ENCODE measurements around the gene NOM1.

Gene NOM1

GRCh38 chr7:157016352-157017041 lies 67.0 kb downstream of the NOM1 start:
- no peak overlapping the region for H3K27ac ChIP-seq (ENCODE audit: insufficient read depth, low read depth, low read length, poor library complexity, severe bottlenecking)
- H3K4me1 ChIP-seq (ENCODE audit: control insufficient read depth, insufficient read depth, low read length), result peaks cover 11% of the 10 kb centered on the region
- H3K9me3 ChIP-seq (ENCODE audit: control insufficient read depth, low read length), result no peaks in the 10 kb centered on the region
- no peak overlapping the region for H3K4me3 ChIP-seq (ENCODE audit: insufficient read depth, low read depth, low read length)
- peaks cover 100% of the 10 kb centered on the region for H3K27me3 ChIP-seq (ENCODE audit: control insufficient read depth, insufficient read depth, low read length, poor library complexity, severe bottlenecking)
- WGBS, 2 experiments, result 4 to 5% methylated on average over 16 of the region's 16 CpGs
- H3K36me3 ChIP-seq (ENCODE audit: control insufficient read depth, insufficient read depth, low read length), result no peaks in the 10 kb centered on the region

GRCh38 chr7:157017149-157017548 lies 67.6 kb downstream of the NOM1 start:
- H3K27me3 ChIP-seq (ENCODE audit: control insufficient read depth, insufficient read depth, low read length, poor library complexity, severe bottlenecking), result peaks cover 100% of the 10 kb centered on the region
- WGBS, 2 experiments, result 7 to 8% methylated on average over 10 to 11 of the region's 11 CpGs
- H3K4me1 ChIP-seq (ENCODE audit: control insufficient read depth, insufficient read depth, low read length), result peaks cover 18% of the 10 kb centered on the region
- no peaks in the 10 kb centered on the region for H3K9me3 ChIP-seq (ENCODE audit: control insufficient read depth, low read length)
- no peak overlapping the region for H3K4me3 ChIP-seq (ENCODE audit: insufficient read depth, low read depth, low read length)
- no peaks in the 10 kb centered on the region for H3K36me3 ChIP-seq (ENCODE audit: control insufficient read depth, insufficient read depth, low read length)
- H3K27ac ChIP-seq (ENCODE audit: insufficient read depth, low read depth, low read length, poor library complexity, severe bottlenecking), result no peak overlapping the region

GRCh38 chr7:157017603-157018327 lies 68.3 kb downstream of the NOM1 start:
- no peak overlapping the region for H3K4me3 ChIP-seq (ENCODE audit: insufficient read depth, low read depth, low read length)
- H3K9me3 ChIP-seq (ENCODE audit: control insufficient read depth, low read length), result no peaks in the 10 kb centered on the region
- no peak overlapping the region for H3K27ac ChIP-seq (ENCODE audit: insufficient read depth, low read depth, low read length, poor library complexity, severe bottlenecking)
- H3K36me3 ChIP-seq (ENCODE audit: control insufficient read depth, insufficient read depth, low read length), result no peaks in the 10 kb centered on the region
- H3K27me3 ChIP-seq (ENCODE audit: control insufficient read depth, insufficient read depth, low read length, poor library complexity, severe bottlenecking), result peaks cover 100% of the 10 kb centered on the region
- peaks cover 21% of the 10 kb centered on the region for H3K4me1 ChIP-seq (ENCODE audit: control insufficient read depth, insufficient read depth, low read length)
- WGBS, 2 experiments, result 3% methylated on average over 48 of the region's 48 CpGs

- Histone ChIP-seq H3K4me3 (ENCODE audit: insufficient read depth, low read depth, low read length) (no peak overlapping the region), H3K9me3 (ENCODE audit: control insufficient read depth, low read length) (no peaks in the 10 kb centered on the region), H3K27ac (ENCODE audit: insufficient read depth, low read depth, low read length, poor library complexity, severe bottlenecking) (no peak overlapping the region), H3K36me3 (ENCODE audit: control insufficient read depth, insufficient read depth, low read length) (no peaks in the 10 kb centered on the region), H3K4me1 (ENCODE audit: control insufficient read depth, insufficient read depth, low read length) (peaks cover 21% of the 10 kb centered on the region), H3K27me3 (ENCODE audit: control insufficient read depth, insufficient read depth, low read length, poor library complexity, severe bottlenecking) (peaks cover 100% of the 10 kb centered on the region)
- WGBS, 2 experiments, result 4% methylated on average over 49 of the region's 49 CpGs
These were observed 69.0 kb downstream of the NOM1 start for GRCh38 chr7:157018328-157018996.

GRCh38 chr7:157018997-157019608 lies 69.6 kb downstream of the NOM1 start:
- Histone ChIP-seq H3K36me3 (ENCODE audit: control insufficient read depth, insufficient read depth, low read length) (no peaks in the 10 kb centered on the region), H3K4me1 (ENCODE audit: control insufficient read depth, insufficient read depth, low read length) (peaks cover 21% of the 10 kb centered on the region), H3K4me3 (ENCODE audit: insufficient read depth, low read depth, low read length) (no peak overlapping the region), H3K27ac (ENCODE audit: insufficient read depth, low read depth, low read length, poor library complexity, severe bottlenecking) (no peak overlapping the region), H3K9me3 (ENCODE audit: control insufficient read depth, low read length) (no peaks in the 10 kb centered on the region), H3K27me3 (ENCODE audit: control insufficient read depth, insufficient read depth, low read length, poor library complexity, severe bottlenecking) (peaks cover 100% of the 10 kb centered on the region)
- WGBS, 2 experiments, result 3% methylated on average over 50 of the region's 50 CpGs

- Histone ChIP-seq H3K36me3 (ENCODE audit: control insufficient read depth, insufficient read depth, low read length) (no peaks in the 10 kb centered on the region), H3K27ac (ENCODE audit: insufficient read depth, low read depth, low read length, poor library complexity, severe bottlenecking) (no peak overlapping the region), H3K9me3 (ENCODE audit: control insufficient read depth, low read length) (no peaks in the 10 kb centered on the region), H3K4me3 (ENCODE audit: insufficient read depth, low read depth, low read length) (no peak overlapping the region), H3K27me3 (ENCODE audit: control insufficient read depth, insufficient read depth, low read length, poor library complexity, severe bottlenecking) (peaks cover 100% of the 10 kb centered on the region), H3K4me1 (ENCODE audit: control insufficient read depth, insufficient read depth, low read length) (peaks cover 21% of the 10 kb centered on the region)
- 5 to 13% methylated on average over 20 to 25 of the region's 25 CpGs for whole genome bisulfite sequencing, 2 experiments
These were observed 70.4 kb downstream of the NOM1 start for GRCh38 chr7:157019718-157020451.

GRCh38 chr7:157020514-157021070 lies 71.1 kb downstream of the NOM1 start:
- 3 to 5% methylated on average over 38 of the region's 38 CpGs for WGBS, 2 experiments
- Histone ChIP-seq H3K4me1 (ENCODE audit: control insufficient read depth, insufficient read depth, low read length) (peaks cover 21% of the 10 kb centered on the region), H3K27ac (ENCODE audit: insufficient read depth, low read depth, low read length, poor library complexity, severe bottlenecking) (no peak overlapping the region), H3K9me3 (ENCODE audit: control insufficient read depth, low read length) (no peaks in the 10 kb centered on the region), H3K27me3 (ENCODE audit: control insufficient read depth, insufficient read depth, low read length, poor library complexity, severe bottlenecking) (peaks cover 100% of the 10 kb centered on the region), H3K36me3 (ENCODE audit: control insufficient read depth, insufficient read depth, low read length) (no peaks in the 10 kb centered on the region), H3K4me3 (ENCODE audit: insufficient read depth, low read depth, low read length) (no peak overlapping the region)

- no peak overlapping the region for H3K4me3 ChIP-seq (ENCODE audit: insufficient read depth, low read depth, low read length)
- no peaks in the 10 kb centered on the region for H3K36me3 ChIP-seq (ENCODE audit: control insufficient read depth, insufficient read depth, low read length)
- H3K27me3 ChIP-seq (ENCODE audit: control insufficient read depth, insufficient read depth, low read length, poor library complexity, severe bottlenecking), result peaks cover 100% of the 10 kb centered on the region
- H3K4me1 ChIP-seq (ENCODE audit: control insufficient read depth, insufficient read depth, low read length), result peaks cover 21% of the 10 kb centered on the region
- no peaks in the 10 kb centered on the region for H3K9me3 ChIP-seq (ENCODE audit: control insufficient read depth, low read length)
- 1% methylated on average over 84 of the region's 84 CpGs for WGBS, 2 experiments
- no peak overlapping the region for H3K27ac ChIP-seq (ENCODE audit: insufficient read depth, low read depth, low read length, poor library complexity, severe bottlenecking)
These were observed 71.8 kb downstream of the NOM1 start for GRCh38 chr7:157021071-157021870.

Data from ectodermal cell (in vitro differentiated cells).